NOMO-1 (cell line): Measurements from ENCODE around the gene ITGB1.
A peak's percentile ranks its signal among the peaks of the same experiment; 100 is the strongest.
"Not testable (repeated sequence)": the region's sequence is repeated elsewhere in the genome, so short reads cannot be mapped to it uniquely, and the experiment has no call there.

Experiments used
- DNase-seq, 2 experiments: peaks; one replicate each; lab custom pipeline; 2025; ENCODE audit not compliant: unreplicated experiment in 2 of 2; lab: John Stamatoyannopoulos, UW

The ITGB1 gene

DNA sequence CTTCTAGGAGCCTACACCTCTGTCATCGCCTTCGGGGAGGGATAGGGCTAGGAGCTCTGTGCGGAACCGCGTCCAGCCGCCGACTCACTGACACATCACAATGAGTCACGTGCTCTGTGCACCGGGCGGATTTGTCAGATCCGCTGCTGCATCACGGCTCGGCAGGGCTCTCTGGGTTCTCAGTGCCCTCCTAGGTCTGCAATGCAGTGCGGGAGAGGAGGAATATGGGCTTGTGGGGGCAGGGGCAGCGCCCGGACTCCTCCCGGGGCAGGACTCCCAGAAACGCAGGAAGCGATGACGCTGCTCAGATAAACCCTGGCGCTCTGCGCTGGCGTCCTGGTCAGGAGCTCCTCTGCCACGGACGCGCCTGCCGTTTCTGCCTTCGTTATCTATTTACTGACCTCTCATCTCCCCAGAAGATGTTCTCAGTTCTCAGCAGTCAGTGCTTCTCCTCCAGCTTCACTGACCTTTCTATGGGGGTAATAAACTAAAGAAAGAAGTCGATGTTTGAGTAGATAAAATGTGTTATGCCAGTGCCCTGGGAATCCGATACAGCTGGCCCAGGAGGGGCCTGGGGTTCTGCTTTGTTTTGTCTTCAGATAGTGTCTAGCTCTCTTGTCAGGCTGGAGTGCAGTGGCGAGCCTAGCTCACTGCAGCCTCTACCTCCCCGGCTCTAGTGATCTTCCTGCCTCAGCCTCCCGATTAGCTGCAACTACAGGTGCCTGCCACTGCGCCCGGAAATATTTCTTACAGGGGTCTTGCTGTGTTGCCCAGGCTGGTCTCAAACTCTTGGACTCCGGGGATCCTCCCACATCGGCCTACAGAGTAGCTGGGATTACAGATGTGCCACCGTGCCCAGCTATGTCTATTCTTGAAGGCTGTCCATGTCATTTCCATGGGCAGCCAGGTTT lies 22.8 kb upstream of the ITGB1 start:
- peak; percentile 75 to 87 for DNase-seq

DNA sequence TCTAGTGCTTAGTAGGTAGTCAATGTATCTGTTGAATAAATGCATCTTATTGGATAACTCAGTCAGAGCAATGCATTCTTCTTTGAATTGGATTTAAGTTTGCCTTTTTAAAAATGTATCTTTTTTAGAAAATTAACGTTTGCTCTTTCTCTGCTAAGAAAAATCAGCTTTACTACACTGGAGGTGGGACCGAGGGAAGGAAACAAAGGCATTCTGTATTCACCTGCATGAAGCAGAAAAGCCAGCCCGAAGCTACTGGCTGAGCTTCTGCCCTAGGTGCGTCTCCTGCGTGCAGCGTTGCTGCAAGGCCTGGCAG lies 22.2 kb upstream of the ITGB1 start:
- no peak for DNase-seq

DNA sequence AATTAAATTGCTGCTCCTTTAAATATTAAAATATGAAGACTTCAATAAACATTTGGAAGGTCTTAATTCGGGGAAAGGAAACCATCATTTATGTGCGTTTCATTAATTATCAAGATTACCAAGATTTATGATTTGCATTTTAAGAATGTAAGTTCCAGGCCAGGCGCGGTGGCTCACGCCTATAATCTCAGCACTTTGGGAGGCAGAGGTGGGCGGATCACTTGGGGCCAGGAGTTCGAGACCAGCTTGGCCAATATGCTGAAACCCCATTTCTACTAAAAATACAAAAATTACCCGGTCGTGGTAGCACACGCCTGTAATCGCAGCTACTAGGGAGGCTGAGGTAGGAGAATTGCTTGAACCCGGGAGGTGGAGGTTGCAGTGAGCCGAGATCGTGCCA lies 21.7 kb upstream of the ITGB1 start:
- not testable (repeated sequence) for DNase-seq

DNA sequence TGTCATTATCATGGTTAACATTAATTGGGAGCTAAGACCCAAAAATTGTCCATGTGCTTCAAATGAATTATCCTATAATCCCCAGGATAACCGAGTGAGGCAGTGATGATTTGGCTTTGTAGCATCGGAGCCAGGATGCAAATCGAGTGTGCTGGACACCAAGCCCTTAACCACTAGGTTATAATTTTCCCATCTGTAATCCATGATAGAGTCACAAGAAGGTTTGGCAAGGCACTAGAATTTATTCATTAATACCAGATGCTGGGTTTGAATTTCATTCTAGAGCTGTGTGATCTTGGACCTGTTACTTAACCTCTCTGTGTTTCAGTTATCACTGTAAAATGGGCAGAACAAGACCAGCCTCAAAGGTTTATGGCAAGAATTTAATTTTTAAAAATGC lies 21.0 kb upstream of the ITGB1 start:
- DNase-seq = no peak

DNA sequence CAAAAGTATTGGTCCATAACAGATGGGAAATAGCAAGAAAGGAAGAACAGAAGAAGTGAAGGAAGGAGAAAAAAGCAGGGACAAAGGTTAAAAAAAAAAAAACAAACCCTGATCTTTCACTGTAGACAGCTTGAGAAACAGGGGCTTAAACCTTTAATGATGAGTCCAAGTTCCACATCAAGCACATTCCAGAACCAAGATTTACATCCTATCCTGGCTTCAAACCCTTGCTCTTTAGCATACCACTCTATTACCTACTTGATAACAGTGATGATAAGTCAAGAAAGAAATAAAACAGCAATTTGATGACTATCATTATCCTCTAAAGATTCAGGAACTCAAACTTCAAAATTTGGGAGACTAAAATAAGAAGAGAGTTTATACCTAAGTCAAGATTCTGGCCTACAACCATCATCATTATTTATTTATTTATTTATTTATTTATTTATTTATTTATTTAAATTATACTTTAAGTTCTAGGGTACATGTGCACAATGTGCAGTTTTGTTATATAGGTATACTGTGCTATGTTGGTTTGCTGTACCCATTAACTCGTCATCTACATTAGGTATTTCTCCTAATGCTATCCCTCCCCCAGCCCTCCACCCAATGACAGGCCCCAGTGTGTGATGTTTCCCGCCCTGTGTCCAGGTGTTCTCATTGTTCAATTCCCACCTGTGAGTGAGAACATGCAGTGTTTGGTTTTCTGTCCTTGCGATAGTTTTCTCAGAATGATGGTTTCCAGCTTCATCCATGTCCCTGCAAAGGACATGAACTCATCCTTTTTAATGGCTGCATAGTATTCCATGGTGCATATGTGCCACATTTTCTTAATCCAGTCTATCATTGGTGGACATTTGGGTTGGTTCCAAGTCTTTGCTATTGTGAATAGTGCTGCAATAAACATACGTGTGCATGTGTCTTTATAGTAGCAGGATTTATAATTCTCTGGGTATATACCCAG lies 20.1 kb upstream of the ITGB1 start:
- not testable (repeated sequence) for DNase-seq

DNA sequence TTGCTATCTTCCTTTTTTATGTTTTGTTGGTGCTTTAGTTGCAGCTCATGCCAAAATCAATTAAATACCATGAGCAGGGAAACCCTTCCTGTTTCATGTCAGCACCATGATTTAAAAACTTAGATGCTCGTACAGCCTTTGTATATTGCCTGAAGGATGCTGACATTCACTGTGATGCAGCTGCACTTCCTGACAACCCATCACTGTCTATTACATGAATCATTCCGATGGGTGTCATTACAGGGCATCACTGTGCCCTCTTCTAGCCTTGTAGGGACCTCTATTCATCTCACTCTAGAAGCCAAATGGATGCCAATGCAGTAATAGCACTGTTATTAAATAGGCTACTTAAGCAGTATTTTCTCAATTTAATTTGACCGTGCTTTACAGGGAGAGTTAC lies 18.3 kb upstream of the ITGB1 start:
- no peak for DNase-seq

DNA sequence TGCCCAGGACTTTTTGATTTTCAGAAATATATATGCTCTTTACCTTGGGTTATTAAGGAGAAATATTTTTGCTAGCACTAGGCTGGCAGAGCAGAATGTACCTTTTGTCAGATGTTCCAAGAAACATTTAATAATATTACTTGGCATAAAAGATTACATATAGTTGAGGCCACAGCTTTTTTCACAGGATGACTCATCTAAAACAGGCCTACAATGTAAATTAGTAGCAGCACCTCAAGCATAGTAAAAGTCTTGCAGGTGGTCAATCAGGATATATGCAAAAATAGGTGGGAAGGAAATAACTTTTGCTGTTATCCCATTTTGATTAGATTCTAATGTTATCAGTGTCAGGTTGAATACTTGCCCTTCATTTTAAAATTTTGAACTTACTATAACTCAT lies 14.9 kb upstream of the ITGB1 start:
- no peak for DNase-seq

DNA sequence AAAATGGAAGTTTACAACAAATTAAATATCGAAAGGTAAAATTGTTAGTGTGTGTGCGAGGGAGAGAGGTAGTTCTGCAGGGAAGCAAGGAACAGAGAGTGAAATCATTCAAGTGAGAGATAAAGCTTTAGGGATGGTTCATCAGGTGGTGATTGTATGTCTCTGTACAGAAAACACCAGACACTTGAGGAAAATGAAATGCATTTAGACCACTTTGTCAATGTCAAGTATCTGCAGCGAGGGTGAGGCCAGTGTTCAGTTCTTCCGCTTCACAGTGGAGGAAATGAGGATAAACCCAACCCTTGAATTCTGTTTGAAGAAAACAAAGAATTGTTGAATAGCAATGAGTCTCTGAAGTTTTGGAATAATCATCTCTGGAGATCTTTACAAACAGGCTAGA lies 14.4 kb upstream of the ITGB1 start:
- DNase-seq = no peak

DNA sequence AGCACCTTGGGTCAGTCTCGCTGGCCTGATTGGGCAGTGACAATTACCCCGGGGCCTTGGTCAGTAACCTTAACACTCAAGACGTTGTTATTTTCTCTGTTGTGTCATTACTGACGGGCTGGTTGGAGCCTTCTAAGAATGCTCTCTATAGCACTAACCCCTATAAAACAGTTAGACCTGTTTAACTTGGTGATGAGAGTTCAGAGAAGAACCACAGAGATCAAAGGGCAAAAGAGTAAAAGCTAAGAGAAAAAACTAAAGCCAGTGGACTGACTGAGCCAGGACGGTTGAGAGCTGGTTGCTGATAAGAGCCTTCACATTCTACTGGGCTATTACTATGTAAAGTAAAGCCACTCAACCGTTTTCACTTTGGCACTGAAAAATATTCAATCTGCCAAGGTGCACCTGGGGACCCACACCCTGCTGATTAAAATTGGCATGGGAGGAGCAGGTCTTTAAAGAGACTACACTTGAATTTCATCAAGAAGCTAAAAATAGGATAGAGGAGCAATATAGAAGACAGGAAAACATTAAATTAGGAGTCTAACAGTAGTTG lies 13.6 kb upstream of the ITGB1 start:
- DNase-seq = no peak

DNA sequence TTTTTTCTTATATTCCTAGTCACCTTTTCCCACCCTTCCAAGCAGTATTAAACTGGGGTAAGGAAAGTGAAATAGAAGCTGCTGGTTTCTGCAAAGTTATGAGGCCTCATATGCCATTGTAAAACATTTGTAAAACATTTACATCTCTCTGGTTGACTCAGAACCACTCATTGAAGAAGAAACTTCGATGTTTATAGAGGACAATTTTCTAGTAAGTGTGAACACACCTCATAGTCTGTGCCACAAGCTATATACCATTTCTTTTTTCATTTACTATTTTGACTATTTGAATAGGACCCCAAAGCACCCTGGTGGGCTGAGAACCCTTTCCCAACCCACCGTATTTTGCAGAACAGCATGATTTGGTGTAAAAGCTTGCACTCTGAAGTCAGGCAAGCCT lies 12.9 kb upstream of the ITGB1 start:
- no peak for DNase-seq

DNA sequence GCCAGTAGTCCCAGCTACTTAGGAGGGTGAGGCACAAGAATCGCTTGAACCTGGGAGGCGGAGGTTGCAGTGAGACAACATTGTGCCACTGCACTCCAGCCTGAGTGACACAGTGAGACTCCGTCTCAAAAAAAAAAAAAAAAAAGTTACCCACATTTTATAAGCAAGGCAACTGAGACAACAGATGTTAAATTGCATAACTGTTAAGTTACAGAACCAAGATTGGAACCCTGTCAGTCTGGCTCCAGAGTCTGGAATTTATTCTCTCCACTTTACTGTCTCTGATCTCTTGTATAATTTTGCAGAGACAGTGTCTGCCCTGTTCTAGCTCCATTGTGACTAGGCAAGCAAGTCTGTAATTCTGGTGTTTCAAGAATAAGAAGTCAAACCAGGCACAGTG lies 6.2 kb upstream of the ITGB1 start:
- no peak for DNase-seq

DNA sequence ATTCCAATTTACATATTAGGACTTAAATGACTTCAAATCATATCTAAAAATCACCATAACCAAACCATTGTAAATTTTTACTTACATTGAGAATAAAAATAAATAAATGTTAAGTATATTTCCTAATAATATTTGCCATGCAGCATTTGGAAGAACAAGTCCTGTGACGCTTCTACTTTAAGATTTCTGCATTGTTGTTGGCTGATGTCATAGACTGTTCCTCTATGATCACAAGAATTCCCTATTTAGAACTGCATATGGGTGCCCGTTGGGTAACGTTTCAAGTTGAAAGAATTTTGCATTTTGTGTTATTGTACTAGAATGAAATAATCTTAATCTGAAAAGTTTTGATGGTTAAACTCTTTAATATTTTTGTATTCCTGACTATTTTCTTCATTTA lies 5.1 kb upstream of the ITGB1 start:
- no peak for DNase-seq

DNA sequence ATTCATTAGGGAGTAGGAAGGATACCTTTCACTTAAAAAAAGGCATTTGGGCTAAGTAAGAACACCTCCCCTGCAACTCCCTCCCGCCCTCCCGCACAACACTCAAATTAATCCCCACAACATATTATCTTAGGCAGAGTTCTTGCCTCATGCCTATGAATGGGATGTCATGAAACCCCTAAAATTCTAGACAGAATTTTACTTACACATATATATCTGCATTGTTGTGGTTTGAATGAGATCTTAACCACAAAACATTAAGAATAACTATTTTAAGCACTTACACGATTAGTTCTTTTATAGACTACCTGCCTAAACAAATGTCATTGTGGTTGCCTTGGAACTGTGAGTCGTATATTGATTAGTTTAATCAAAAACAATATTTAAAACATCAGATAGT lies 4.5 kb upstream of the ITGB1 start:
- no peak for DNase-seq

DNA sequence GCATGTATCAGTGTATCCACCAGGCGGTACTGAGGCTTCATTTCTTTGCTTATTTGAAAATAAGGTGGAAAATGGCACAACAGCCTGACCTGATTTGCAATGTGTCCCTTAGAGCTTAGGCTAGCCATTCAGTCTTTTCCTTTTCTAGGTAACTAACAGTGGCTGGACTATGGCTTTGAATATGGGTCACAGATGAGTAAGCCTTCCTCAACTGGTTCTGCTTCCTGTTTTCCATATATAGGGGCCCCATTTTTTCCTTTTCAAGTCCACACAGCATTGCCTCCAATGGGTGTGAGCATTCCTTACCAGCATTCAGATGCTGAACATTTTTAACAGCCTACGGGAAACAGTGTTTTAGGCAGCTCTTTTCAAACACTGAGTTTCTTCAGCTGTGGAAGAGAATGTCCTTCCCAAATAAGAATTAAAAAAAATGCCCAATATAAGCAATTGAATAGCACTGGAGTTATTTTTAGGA lies 3.9 kb upstream of the ITGB1 start:
- DNase-seq = peak in 1 of 2 experiments; percentile 53

DNA sequence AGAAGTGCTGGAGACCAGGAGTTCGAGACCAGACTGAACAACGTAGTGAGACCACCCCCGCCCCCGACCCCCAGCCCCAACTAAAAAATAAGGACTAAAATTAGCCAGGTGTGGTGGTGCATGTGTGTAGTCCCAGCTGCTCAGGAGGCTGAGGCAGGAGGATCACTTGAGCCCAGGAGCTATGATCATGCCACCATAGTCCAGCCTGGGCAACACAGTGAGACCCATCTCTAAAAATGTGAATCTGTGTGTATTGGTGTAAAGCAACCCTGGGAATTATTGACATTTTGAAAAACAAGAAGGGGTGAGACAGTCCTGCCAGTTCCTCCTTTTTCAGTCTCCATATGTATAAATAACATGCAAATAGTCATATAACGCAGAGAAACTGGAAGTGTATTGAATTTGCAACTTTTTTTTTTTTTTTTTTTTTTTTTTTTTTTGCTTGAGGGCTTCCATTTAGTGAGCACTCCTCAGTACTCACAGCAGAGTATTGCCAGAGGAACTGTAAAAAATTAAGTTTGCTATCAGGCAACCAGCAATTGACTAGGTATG lies 3.4 kb upstream of the ITGB1 start:
- peak; percentile 48 to 55 for DNase-seq

DNA sequence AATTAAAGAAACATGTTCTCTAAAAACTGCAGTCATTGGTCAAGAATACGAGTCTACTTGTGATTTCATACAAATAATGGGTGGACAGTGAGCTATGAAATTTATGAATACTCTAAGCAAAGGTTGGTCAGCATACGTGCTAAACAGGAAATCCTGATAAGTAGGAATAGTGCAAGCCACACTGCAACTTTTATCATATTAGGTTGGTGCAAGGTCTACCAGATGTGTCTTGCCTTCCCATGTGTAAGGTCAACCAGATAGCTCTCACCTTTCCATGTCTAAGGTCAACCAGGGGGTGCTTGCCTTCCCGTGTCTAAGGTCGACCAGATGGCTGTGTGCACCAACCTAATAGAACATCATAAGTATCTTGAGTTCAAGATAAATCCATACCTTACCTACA lies 2.0 kb upstream of the ITGB1 start:
- DNase-seq = no peak

DNA sequence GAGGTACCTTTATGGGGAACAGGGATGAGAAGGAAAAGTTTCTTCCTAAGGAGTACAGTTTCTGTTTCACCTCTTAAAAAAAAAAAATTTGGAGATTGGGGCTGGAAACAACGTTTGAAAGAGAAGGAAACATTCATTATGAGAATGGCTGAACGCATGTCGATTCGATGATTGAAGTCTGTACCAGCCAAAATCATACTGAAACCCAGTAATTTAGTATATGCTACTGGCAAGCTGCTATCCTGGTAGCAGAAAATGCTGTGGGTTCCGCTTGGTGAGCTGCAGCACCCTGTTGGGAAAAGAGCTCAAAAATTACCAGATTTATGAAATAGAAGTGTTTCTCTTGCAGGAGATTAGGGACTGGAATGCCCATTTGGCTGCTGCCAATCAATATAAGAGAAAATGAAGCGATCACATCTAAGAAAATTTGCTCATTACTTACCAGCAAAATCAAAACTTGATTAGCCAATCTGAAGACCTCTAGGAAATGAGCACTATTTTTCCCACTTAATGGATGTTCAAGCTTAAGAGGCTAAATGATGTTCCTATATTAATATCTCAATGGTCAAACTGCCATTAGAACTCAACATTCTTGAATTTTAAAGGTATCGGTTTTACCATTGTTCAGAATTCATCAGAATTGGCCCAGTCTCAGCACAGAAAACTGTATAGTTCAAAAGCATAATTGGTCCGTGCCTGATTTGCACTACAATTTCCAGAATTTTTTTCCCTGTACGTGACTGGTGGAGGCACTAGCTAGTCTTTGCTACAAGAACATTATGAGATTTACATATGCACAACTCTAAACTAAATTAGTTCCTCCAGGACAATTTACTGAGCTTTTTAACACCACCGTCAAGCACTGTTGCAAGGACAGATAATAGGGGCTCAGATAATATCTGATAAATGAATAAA lies 1.2 kb upstream of the ITGB1 start:
- DNase-seq = no peak

DNA sequence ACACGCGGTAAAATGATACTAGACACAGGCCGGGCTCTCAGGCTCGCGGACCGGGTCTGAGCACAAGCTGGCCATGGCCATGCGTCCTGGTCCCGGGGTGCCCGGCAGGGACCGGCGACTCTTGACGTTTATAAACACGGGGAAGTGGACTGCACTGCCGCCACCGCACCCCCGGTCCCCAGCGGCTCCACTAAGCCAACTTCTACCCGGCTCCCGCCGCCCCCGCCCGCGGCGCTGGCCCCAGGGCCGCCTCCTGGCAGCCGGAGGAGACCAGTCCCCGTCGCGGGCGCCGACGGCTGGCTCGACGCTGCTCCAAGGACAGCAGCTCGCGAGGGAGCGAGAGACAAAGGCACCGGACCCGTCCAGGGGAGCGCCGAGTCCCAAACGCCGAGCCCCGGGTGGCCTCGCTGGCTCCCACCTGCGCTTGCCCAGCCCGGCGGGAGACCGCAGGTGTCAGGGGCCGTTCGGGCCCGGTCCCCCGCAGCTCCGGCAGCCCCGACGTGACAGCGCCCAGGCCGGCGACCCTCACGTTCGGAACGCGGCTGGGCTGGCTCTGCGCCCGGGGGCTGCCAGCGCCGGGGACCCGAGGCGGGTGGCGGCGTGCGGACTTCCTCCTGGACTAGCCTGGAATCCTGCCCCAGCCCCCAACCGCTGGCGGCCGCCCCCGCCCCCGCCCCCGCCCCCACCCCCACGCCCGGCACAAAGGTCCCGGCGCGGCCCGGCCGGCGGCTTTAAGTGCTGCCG lies 517 bp downstream of the ITGB1 start:
- DNase-seq = peak in 1 of 2 experiments; percentile 25
